Breast epithelium (tissue), 3 donors: ENCODE data around the gene FTO.

Source experiments
- POLR2AphosphoS5 ChIP-seq, 3 donors: sonication (generic); formaldehyde crosslinking; IDR thresholded peaks; one replicate each; pipeline ENCODE4 v1.6.1; 2017; ENCODE audit warnings: antibody characterized with exemption in 3 of 3
- TF ChIP-seq, protein P1 (sequence below), 3 donors: fragments of 450-650 bp; IDR thresholded peaks; one replicate each; pipeline ENCODE4 v1.5.1; 2016 to 2017; ENCODE audit warnings: antibody characterized with exemption in 3 of 3, mild to moderate bottlenecking in 3 of 3, moderate library complexity in 3 of 3

DNA sequence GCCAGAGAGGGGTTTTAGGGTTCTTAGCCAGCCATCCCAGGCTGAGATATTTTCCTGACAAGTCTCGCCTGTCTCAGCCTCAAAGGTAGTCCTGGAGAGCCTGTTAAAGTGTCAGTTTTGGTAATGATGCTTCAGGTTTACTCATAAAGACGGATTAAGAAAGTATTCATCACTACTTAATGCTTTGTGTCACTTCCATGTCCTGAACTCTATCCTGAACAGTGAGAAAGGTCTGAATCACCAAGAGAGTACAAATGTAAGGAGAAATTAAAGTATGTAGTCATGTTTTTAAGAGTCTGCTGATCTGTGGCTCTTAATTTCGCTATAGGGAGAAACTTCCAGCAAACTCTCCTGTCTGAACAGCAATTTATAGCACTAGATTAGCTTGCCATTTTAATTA lies 14.3 kb upstream of the FTO start:
- TF ChIP-seq, protein P1, sequence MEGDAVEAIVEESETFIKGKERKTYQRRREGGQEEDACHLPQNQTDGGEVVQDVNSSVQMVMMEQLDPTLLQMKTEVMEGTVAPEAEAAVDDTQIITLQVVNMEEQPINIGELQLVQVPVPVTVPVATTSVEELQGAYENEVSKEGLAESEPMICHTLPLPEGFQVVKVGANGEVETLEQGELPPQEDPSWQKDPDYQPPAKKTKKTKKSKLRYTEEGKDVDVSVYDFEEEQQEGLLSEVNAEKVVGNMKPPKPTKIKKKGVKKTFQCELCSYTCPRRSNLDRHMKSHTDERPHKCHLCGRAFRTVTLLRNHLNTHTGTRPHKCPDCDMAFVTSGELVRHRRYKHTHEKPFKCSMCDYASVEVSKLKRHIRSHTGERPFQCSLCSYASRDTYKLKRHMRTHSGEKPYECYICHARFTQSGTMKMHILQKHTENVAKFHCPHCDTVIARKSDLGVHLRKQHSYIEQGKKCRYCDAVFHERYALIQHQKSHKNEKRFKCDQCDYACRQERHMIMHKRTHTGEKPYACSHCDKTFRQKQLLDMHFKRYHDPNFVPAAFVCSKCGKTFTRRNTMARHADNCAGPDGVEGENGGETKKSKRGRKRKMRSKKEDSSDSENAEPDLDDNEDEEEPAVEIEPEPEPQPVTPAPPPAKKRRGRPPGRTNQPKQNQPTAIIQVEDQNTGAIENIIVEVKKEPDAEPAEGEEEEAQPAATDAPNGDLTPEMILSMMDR (IDR thresholded peaks at IDR 0.05), result no peak
- no peak for TF ChIP-seq POLR2AphosphoS5 (IDR thresholded peaks at IDR 0.05)
